MCF 10A (cell line): ENCODE data around the gene ATP5PO. TPM values are rescaled to one million over a fixed set of nuclear protein-coding genes. Genes with fewer than 3 reads are reported as not detected.

Experiments used
- total RNA-seq: library from RNA; stranded (reverse); gene quantifications from 2 replicates; pipeline ENCODE4 v1.2.3, GENCODE V29; 2022

Gene ATP5PO
- total RNA-seq, 1 experiment from 2014 or later = 196 TPM

Other genes with a start within 250 kb of the ATP5PO start
- 86.0 and 90.7 TPM in 2 replicates for gene MRPS6, start 157.8 kb upstream of the ATP5PO start, total RNA-seq
- 8.1 and 8.5 TPM in 2 replicates for gene SLC5A3, start 157.8 kb upstream of the ATP5PO start, total RNA-seq